Sigmoid colon (tissue), 4 donors: ENCODE measurements around the gene NR1D1.

Experiments used
- POLR2A ChIP-seq, 2 donors: fragments of 450-650 bp; IDR thresholded peaks; one replicate each; pipeline ENCODE4 v1.6.1; 2016; ENCODE audit warnings: antibody characterized with exemption in 2 of 2, mild to moderate bottlenecking in 2 of 2, moderate library complexity in 2 of 2
- POLR2AphosphoS5 ChIP-seq, 4 donors: sonication (generic); formaldehyde crosslinking; IDR thresholded peaks; one replicate each; pipeline ENCODE4 v1.6.1; 2017; ENCODE audit warnings: antibody characterized with exemption in 4 of 4
- TF ChIP-seq, protein P1 (sequence below), 4 experiments: fragments of 450-650 bp in 3 of 4; fragments of 200-600 bp in 1 of 4; IDR thresholded peaks; one replicate each; pipeline ENCODE4 v1.5.1; 2016 to 2019; ENCODE audit warnings: antibody characterized with exemption in 4 of 4, mild to moderate bottlenecking in 3 of 4, moderate library complexity in 2 of 4

DNA sequence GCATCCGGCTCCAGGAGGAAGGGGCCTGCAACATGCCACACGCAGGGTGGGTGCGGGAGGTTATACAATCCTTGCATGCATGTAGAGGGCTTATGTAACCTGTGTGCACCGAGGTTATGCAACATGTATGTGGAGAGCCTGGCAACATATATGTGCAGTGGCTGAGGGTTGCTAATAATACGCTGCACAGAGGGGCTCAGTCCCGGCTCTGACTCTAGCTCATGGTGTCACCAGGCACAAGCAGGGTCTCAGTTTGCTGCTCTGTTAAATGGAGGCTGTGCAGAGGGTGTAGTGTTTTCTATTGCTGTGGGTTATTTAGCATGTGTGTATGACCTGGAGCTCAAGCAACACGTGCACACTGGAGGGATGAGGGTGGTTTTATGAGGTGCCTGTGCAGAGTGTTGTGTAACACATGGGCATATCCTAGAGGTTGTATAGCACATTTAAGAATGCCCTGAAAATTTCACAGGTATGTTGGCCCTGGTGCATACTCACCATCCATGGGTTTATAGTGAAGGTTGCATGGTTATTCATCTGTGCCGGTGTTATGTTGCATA is 24.4 kb downstream of the NR1D1 start:
- TF ChIP-seq, protein P1, sequence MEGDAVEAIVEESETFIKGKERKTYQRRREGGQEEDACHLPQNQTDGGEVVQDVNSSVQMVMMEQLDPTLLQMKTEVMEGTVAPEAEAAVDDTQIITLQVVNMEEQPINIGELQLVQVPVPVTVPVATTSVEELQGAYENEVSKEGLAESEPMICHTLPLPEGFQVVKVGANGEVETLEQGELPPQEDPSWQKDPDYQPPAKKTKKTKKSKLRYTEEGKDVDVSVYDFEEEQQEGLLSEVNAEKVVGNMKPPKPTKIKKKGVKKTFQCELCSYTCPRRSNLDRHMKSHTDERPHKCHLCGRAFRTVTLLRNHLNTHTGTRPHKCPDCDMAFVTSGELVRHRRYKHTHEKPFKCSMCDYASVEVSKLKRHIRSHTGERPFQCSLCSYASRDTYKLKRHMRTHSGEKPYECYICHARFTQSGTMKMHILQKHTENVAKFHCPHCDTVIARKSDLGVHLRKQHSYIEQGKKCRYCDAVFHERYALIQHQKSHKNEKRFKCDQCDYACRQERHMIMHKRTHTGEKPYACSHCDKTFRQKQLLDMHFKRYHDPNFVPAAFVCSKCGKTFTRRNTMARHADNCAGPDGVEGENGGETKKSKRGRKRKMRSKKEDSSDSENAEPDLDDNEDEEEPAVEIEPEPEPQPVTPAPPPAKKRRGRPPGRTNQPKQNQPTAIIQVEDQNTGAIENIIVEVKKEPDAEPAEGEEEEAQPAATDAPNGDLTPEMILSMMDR (IDR thresholded peaks at IDR 0.05): no peak
- TF ChIP-seq POLR2A (IDR thresholded peaks at IDR 0.05) (no peak), POLR2AphosphoS5 (IDR thresholded peaks at IDR 0.05) (no peak)
